DMS79 (cell line): ENCODE results near the gene PCNX2.

ENCODE experiments used
- DNase-seq: peaks from one replicate; lab custom pipeline; 2025; lab: John Stamatoyannopoulos, UW

Gene PCNX2

GRCh38 chr1:232983817-232984567 lies 311.5 kb downstream of the PCNX2 start:
- no peak for DNase-seq

- DNase-seq = no peak
These were observed 312.1 kb downstream of the PCNX2 start for GRCh38 chr1:232983375-232983774.

DNA sequence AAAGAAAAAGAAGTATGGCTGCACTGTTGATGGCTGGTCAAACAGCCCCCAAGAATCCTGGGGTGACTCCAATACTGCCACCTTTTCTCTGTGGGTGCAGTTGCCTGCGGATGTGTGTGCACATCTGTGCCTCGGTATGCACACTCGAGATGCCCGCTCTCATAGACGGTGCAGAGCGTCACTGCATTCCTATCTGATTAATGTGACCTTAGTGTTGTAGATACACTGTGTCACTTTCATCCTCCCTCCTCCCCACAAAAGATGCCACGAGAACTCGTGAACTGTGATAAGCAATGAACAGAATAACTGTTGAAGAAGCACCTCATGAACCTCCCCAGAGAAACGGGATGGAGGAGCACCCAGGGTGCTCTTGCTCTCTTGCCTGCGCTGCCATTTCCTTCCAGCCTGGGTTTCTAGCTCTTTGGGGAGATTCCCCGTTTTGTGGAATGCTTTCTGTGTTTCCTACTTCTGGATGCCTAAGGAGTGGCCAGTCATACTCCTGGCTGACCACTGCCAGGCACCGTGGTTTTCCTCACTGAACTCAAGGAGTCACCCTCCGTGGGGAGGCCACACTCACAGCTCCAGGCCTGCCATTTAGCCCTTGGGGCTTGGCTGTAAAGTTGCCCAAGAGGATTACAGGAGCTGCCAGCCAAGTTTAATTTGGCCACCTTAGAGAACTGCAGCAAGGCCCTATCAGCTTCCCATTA lies 313.1 kb downstream of the PCNX2 start:
- DNase-seq = no peak

GRCh38 chr1:232980986-232981560 lies 314.5 kb downstream of the PCNX2 start:
- DNase-seq = no peak

GRCh38 chr1:232980355-232980978 lies 315.1 kb downstream of the PCNX2 start:
- no peak for DNase-seq

GRCh38 chr1:232979558-232979957 lies 316.0 kb downstream of the PCNX2 start:
- DNase-seq = no peak

GRCh38 chr1:232978815-232979214 lies 316.7 kb downstream of the PCNX2 start:
- DNase-seq = no peak

DNA sequence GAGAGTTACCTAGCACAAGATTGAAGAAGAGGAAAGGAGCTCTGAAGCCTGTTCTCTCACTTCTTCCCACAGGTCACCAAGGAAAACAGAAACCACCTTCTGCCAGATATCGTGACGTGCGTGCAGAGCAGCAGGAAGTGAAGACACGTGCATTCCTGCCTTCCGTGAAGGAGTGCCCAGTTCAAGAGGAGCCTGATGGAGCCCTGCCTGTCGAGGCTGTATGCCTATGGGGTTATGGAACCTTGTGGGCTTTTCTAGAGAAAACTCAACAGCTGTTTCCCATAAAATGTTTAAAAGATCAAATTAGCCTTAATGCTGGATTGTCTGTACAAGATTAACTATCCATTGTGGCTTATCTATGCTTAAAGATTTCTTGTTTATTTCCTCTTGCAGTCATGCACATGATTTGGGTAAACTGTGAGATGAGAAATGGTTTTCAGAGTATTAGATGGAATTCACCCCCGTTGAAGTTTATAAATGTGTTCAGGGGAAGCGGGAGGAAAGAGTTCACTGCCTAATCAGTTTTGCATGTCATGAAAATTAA lies 317.4 kb downstream of the PCNX2 start:
- no peak for DNase-seq

DNA sequence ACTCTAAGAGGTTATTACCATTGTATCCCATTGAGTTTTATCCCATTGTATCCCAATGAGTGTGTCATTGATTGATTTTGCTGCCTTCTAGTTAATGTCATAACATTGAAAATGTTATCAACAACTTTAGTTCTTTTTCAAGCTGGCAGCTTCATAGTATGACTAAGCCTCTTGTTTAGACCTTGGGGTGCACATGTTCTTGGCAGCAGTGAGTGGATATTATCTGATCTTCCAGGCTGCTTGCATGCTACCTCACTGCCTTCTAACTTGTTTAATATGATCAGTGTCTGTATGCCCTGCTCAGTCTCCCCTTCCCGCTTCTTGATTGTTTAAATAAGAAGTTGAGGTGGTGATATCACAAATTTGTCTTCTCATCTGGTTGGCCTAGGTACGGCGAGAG lies 320.6 kb downstream of the PCNX2 start:
- DNase-seq = no peak

GRCh38 chr1:232973652-232974611 lies 321.6 kb downstream of the PCNX2 start:
- DNase-seq = no peak

DNA sequence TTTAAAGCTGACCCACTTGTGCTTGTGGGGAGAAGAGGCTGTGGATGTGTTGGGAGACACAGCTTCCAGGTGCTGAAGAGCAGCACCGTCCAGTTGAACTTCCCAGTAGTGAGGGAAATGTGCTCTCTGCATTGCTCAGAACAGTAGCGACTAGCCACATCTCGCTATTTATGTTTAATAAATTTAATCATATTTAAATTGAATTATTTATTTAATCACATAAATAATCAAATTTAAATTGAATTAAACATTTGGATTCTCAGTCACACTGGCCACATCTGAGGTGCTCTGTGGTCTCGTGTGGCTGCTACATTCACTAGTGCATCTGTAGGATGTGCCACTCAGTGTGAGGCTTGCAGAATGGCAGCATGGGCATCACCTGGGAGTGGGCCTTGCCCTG lies 325.0 kb downstream of the PCNX2 start:
- no peak for DNase-seq

DNA sequence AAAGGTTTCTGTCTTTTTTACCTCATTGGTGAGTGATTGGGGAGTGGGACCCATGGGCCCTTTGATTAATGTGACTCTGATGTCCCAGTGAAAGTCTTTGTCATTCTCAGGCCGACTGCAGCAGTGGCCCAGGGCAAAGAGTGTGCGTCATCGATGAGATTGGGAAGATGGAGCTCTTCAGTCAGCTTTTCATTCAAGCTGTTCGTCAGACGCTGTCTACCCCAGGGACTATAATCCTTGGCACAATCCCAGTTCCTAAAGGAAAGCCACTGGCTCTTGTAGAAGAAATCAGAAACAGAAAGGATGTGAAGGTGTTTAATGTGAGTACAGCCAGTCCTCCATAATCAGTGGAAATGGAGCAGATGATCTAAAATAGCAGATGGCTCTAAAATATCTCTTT lies 325.7 kb downstream of the PCNX2 start:
- no peak for DNase-seq

- no peak for DNase-seq
These were observed 326.6 kb downstream of the PCNX2 start for GRCh38 chr1:232968965-232969364.

- no peak for DNase-seq
These were observed 327.1 kb downstream of the PCNX2 start for GRCh38 chr1:232968391-232968790.

DNA sequence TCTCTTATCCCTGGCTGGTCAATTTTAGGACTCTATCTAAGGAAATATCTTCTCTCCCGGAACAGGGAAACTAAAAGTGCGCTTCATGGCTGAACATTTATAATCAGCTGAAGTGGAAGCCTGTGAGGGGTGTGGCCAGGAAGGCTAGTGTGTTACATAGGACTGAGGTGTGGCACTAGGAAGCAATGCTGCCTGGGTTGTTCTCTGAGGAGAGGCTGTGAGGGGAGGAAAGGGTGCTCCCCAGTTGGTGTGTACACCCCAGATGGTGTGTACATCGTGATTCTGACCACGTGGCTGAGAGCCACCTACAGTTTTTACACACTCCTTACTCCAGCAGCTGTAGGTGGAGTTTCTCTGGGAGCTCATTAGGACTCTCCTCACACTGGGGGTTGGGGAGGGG lies 328.9 kb downstream of the PCNX2 start:
- DNase-seq = no peak

GRCh38 chr1:232965912-232966217 lies 329.7 kb downstream of the PCNX2 start:
- DNase-seq = no peak

GRCh38 chr1:232965124-232965911 lies 330.2 kb downstream of the PCNX2 start:
- no peak for DNase-seq

GRCh38 chr1:232964601-232965000 lies 330.9 kb downstream of the PCNX2 start:
- no peak for DNase-seq

DNA sequence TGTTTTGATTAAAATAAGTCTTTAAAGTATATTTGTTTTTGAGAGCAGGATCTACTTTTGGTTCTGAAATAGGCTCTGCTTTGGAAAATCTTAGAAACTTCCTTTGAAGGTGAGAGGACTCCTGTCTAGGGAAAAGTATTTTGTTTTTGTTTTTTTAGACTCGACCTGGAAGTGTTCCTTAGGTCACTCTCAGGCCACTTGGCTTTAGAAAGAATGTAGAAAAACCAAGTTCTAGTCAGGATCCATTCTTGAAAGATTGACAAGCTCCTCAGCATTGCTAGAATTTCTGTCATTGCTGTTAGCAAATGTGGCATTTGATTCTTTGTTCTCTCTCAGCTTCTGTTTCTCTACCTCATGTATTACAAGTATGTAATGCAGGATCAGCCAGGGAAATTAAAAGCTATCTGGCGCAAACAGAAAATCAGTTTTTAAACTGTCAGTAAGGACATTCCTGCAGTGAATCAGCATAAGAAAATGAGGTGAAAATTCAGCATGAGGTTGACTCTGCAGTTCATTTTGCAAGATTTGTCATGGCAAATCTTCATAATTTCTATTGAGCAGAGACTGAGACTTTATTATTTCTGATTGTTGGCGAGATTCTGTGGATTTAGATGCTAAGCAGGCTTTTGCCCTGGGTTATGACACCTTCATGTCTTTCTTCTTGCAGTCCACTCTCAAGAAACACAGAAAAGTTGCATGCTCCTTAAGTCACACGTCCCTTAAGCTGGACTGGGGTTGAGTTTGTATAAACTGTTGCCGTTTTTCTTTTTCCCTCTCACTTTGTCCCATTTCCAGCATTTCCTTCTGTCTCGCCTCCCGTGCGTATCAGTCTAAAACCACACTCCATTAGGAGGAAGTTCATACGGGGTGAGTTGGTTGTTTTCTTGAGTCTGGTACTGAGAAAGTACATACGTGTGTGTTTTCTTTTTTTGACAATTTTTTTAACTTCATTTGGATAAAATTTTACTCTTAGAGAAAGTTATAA lies 332.5 kb downstream of the PCNX2 start:
- DNase-seq = no peak

- DNase-seq = no peak
These were observed 337.5 kb downstream of the PCNX2 start for GRCh38 chr1:232958067-232958466.
